Parathyroid adenoma (tissue), 2 donors: ENCODE data around the gene BCLAF1.

ENCODE experiments used
- H2AFZ ChIP-seq: fragments of 300-600 bp; sonication (generic); one replicate; pipeline ENCODE4 v1.7.0; 2017; ENCODE audit warnings: antibody characterized with exemption, mild to moderate bottlenecking
- H3K27ac ChIP-seq: fragments of 300-600 bp; sonication (generic); one replicate; pipeline ENCODE4 v1.7.0; 2017
- H3K27me3 ChIP-seq: fragments of 300-600 bp; sonication (generic); one replicate; pipeline ENCODE4 v1.7.0; 2017; ENCODE audit warnings: low read length; ENCODE audit not compliant: control insufficient read depth, insufficient read depth
- H3K36me3 ChIP-seq: fragments of 300-600 bp; sonication (generic); one replicate; pipeline ENCODE4 v1.7.0; 2017; ENCODE audit warnings: low read length; ENCODE audit not compliant: control insufficient read depth, insufficient read depth
- H3K4me1 ChIP-seq: fragments of 300-600 bp; sonication (generic); one replicate; pipeline ENCODE4 v1.7.0; 2017; ENCODE audit warnings: control low read depth
- H3K4me2 ChIP-seq: fragments of 300-600 bp; sonication (generic); one replicate; pipeline ENCODE4 v1.7.0; 2017; ENCODE audit warnings: low read length
- H3K4me3 ChIP-seq: fragments of 300-600 bp; sonication (generic); one replicate; pipeline ENCODE4 v1.7.0; 2017; ENCODE audit warnings: low read depth, low read length
- H3K79me2 ChIP-seq: fragments of 300-600 bp; sonication (generic); one replicate; pipeline ENCODE4 v1.7.0; 2017; ENCODE audit warnings: control low read depth
- H3K9ac ChIP-seq: fragments of 300-600 bp; sonication (generic); one replicate; pipeline ENCODE4 v1.7.0; 2017; ENCODE audit warnings: mild to moderate bottlenecking
- H3K9me3 ChIP-seq: fragments of 300-600 bp; sonication (generic); one replicate; pipeline ENCODE4 v1.7.0; 2017; ENCODE audit warnings: low read length; ENCODE audit not compliant: control insufficient read depth
- CTCF ChIP-seq: fragments of 300-600 bp; sonication (generic); IDR thresholded peaks from one replicate; pipeline ENCODE4 v1.7.0; 2017; ENCODE audit warnings: antibody characterized with exemption, mild to moderate bottlenecking
- donor health status: primary hyperparathyroidism.

BCLAF1 gene

DNA sequence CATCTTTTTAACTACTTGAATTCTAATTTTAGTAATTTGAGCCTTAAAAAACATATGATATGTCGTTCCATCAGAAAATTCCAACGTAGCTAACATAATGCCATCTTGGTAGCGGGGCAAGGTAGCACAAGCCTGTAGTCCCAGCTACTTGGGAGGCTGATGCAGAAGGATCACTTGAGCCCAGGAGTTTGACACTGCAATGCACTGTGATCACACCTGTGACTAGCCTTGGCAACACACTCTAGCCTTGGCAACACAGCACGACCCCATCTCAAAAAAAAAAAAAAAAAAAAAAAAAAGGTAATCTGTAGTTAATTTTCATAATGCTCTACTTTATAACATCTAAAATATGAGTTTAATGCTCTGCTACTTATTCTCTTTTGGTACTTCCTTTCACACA is 6.7 kb downstream of the BCLAF1 start:
- Histone ChIP-seq H3K4me3 (no peak overlapping the region), H3K36me3 (no peaks in the 10 kb centered on the region), H3K27ac (no peak overlapping the region), H3K4me1 (peaks cover 43% of the 10 kb centered on the region), H3K27me3 (no peaks in the 10 kb centered on the region), H2AFZ (no peak overlapping the region), H3K9me3 (no peaks in the 10 kb centered on the region), H3K79me2 (peaks cover 66% of the 10 kb centered on the region), H3K9ac (no peak overlapping the region), H3K4me2 (no peak overlapping the region)
- TF ChIP-seq CTCF, result no peak

DNA sequence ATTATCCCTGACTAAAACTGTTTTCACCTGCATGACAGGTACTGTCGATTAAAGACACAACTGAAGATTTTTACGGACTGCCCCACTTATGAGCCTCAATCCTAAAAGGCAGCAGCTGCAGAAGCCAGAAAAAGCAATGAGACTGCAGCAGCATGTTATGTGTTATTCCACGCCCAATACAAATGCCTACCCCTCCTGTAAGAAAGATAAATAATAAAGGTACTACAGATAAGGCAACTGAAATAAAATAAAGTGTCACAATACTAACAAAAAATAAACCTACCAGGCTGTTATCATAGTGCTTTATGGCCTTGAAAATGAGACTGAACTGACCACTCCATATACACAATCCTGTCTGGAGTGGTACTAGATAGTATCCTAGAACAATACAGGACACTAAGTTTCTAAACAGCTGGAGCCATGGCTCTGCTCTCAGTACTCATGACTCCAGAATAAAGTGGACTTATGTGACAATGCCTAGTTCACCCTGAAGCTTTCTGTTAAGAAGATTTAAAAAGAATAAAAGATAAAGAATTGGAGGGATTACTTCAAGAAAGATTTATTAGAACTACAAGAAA is 9.5 kb downstream of the BCLAF1 start:
- no peak overlapping the region for H3K27ac ChIP-seq
- no peak overlapping the region for H3K4me3 ChIP-seq
- H3K4me1 ChIP-seq, result peaks cover 34% of the 10 kb centered on the region
- H3K27me3 ChIP-seq, result no peaks in the 10 kb centered on the region
- no peak for TF ChIP-seq CTCF
- no peak overlapping the region for H3K4me2 ChIP-seq
- no peaks in the 10 kb centered on the region for H3K36me3 ChIP-seq
- H2AFZ ChIP-seq, result no peak overlapping the region
- H3K79me2 ChIP-seq, result peaks cover 41% of the 10 kb centered on the region
- H3K9ac ChIP-seq, result no peak overlapping the region
- no peaks in the 10 kb centered on the region for H3K9me3 ChIP-seq

DNA sequence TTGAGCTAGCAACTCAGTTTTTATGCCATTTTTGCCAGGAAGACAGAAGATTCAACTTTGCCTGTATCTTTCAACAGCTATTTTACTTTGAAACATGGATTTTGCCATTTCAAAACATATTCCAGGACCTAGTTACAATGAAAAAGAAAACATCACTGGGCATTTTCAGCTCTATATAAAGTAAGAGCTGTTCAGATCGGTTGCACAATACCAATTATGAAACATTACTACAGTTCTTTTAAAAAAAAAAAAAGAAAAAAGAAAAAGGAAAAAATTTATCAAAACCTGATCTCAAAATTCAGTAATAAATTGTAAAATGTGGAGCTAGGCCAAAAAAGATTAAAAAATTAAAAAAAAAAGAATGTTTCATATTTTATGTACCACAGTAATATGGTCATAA is 15.6 kb downstream of the BCLAF1 start:
- TF ChIP-seq CTCF, result no peak
- H3K9me3 ChIP-seq, result no peaks in the 10 kb centered on the region
- no peaks in the 10 kb centered on the region for H3K4me1 ChIP-seq
- H3K27ac ChIP-seq, result no peak overlapping the region
- no peak overlapping the region for H3K4me2 ChIP-seq
- H3K79me2 ChIP-seq, result peaks cover 24% of the 10 kb centered on the region
- no peaks in the 10 kb centered on the region for H3K27me3 ChIP-seq
- no peak overlapping the region for H3K9ac ChIP-seq
- H2AFZ ChIP-seq, result no peak overlapping the region
- H3K4me3 ChIP-seq, result no peak overlapping the region
- peaks cover 4% of the 10 kb centered on the region for H3K36me3 ChIP-seq

GRCh38 chr6:136265101-136265500 is 24.5 kb downstream of the BCLAF1 start:
- Histone ChIP-seq H3K9me3 (no peaks in the 10 kb centered on the region), H3K27me3 (no peaks in the 10 kb centered on the region), H3K36me3 (no peaks in the 10 kb centered on the region), H3K79me2 (peaks cover 19% of the 10 kb centered on the region), H3K9ac (no peak overlapping the region), H3K4me3 (no peak overlapping the region), H2AFZ (no peak overlapping the region), H3K27ac (no peak overlapping the region), H3K4me1 (peaks cover 3% of the 10 kb centered on the region), H3K4me2 (no peak overlapping the region)
- no peak for TF ChIP-seq CTCF

- no peaks in the 10 kb centered on the region for H3K9me3 ChIP-seq
- no peak overlapping the region for H2AFZ ChIP-seq
- no peak for TF ChIP-seq CTCF
- peaks cover 14% of the 10 kb centered on the region for H3K79me2 ChIP-seq
- H3K9ac ChIP-seq, result no peak overlapping the region
- no peak overlapping the region for H3K4me3 ChIP-seq
- H3K36me3 ChIP-seq, result no peaks in the 10 kb centered on the region
- H3K4me1 ChIP-seq, result peaks cover 3% of the 10 kb centered on the region
- H3K27ac ChIP-seq, result no peak overlapping the region
- H3K4me2 ChIP-seq, result no peak overlapping the region
- H3K27me3 ChIP-seq, result no peaks in the 10 kb centered on the region
These were observed 26.7 kb downstream of the BCLAF1 start for GRCh38 chr6:136262940-136263339.
